GM19043 (cell line): ENCODE data around the gene SLC7A14.

ENCODE experiments used
- ATAC-seq: cut with Tn5 transposase; IDR thresholded peaks from one replicate; pipeline ENCODE4 v1.9.1; 2021; ENCODE audit warnings: low read depth; ENCODE audit not compliant: unreplicated experiment

SLC7A14 gene

DNA sequence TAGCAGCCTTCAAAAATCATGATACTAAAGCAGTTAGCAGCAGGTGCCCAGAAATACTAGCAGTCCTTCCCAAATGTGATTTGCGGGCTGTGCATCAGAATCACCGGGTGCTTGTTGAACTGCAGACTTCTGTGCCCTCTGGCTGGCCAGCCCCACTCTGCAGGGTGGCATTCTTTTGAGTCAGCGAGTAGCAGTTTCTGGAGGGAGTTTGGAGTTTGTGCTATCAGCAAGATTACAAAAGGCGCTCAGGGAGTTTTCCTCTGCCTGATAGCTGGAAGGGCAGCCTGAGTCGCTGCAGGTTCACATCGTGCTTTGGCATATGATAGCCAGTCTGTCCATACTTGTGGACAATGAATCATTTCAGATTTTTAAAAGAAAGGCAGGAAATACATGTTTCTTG, 109.6 kb downstream of the SLC7A14 start:
- no peak for ATAC-seq

- ATAC-seq = no peak
Measured at GRCh38 chr3:170475092-170475685, 110.7 kb downstream of the SLC7A14 start.

DNA sequence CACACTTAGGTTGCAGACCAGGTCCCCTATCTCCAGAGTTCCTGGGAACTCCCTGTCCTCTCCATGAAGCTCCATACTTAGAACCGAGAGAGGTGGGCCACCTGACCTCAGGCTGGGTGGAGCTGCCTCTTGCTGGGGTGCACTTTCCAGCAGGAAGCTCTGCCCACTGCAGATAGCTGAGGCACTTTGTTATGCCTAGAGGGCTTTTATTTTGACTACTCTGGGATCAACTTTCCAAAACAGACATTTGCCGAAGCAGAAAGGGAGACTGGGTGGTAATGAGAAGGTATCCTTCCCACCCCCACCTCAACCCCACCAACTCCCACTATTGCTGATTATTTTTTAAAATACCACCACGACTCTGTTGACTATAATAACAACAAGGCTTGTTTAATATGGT, 112.5 kb downstream of the SLC7A14 start:
- no peak for ATAC-seq

DNA sequence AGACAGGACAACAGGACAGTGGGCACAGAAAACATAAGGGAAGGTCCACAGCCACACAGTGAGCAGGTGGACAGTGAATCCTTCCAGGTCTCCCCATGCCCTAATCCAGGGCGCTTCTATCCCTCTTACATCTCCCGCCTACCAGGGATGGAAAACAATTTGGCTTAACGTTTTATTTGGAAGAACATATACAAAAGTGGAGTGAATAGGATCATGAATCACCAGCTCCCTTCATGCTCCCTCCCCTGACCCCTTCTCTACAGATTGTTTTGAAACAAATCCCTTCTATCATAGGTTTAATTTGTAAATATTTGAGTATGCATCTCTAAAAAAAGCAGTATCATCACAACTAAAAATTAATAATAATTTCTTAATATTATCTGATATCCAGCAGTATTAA, 114.7 kb downstream of the SLC7A14 start:
- no peak for ATAC-seq

GRCh38 chr3:170470063-170471016, 115.5 kb downstream of the SLC7A14 start:
- ATAC-seq = no peak

GRCh38 chr3:170469151-170470062, 116.5 kb downstream of the SLC7A14 start:
- no peak for ATAC-seq

DNA sequence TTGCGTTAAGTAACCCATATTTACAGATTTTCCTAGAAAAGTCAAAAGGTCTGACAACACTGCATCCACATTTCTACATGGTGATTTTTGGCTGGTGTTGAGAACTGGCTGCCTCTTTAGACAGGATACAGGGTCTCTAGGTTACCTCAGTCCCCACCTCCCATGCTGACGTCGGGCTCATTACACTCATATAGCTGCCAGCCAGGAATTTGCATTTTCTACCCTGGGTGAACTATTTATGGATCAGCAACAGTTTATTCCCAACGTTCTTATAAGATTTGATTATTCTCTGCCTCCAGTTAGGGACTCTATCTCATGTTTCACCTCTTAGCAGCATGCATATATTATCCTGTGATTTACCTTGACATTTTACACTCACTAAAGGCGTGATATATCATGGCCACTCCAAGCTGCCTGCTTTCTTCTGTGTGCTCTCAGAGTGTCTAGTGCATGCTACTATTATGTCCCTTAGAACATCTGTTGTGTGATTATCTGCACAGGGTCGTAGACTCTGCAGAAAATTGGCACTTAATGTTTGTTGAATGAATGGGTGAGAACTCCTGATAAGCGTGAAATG, 118.2 kb downstream of the SLC7A14 start:
- no peak for ATAC-seq

- no peak for ATAC-seq
Measured at GRCh38 chr3:170467007-170467406, 118.9 kb downstream of the SLC7A14 start.

- no peak for ATAC-seq
Measured at GRCh38 chr3:170465955-170466354, 119.9 kb downstream of the SLC7A14 start.

DNA sequence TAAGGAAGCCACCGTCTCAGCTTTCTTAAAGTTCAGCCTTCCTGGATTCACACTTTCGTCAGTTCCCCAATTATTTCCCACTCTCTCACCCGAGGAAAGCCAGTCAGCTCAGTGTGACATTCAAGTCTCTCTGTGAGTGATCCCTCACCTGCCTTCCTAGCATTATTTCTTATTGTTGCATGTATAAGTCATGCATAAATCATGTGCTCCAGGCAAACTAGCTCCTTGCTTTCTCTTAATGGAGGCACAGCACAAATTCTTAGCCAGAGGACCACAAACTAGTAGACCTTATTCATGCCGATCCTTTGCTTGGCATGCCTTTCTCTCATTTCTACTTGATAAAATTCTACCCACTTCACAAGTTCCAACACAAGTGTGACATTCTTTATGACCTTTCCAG, 122.9 kb downstream of the SLC7A14 start:
- no peak for ATAC-seq

- no peak for ATAC-seq
Measured at GRCh38 chr3:170458285-170458684, 127.6 kb downstream of the SLC7A14 start.

GRCh38 chr3:170454509-170454908, 131.4 kb downstream of the SLC7A14 start:
- no peak for ATAC-seq

- no peak for ATAC-seq
Measured at GRCh38 chr3:170450039-170450438, 135.8 kb downstream of the SLC7A14 start.

GRCh38 chr3:170448584-170448983, 137.3 kb downstream of the SLC7A14 start:
- ATAC-seq = no peak

- ATAC-seq = no peak
Measured at GRCh38 chr3:170443457-170443856, 142.4 kb downstream of the SLC7A14 start.

DNA sequence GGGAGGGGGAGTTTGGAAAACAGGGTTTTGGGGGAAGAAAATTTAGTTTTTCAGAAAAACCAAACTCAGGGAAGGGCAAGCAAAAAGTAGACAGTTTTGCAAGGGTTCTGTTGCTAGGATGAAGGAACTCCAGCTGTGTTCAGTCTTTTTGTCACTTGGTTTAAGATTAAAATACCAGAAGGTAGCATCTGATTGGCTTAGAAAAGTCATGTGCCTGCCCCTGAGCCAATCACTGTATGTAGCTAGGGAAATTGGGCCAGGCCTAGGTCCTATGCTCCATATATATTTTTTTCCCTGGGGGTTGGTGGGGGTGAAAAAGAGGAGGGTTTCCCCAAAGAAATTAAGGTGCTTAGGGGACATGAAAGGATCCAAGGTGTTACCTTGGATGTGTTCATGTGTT, 142.9 kb downstream of the SLC7A14 start:
- no peak for ATAC-seq

DNA sequence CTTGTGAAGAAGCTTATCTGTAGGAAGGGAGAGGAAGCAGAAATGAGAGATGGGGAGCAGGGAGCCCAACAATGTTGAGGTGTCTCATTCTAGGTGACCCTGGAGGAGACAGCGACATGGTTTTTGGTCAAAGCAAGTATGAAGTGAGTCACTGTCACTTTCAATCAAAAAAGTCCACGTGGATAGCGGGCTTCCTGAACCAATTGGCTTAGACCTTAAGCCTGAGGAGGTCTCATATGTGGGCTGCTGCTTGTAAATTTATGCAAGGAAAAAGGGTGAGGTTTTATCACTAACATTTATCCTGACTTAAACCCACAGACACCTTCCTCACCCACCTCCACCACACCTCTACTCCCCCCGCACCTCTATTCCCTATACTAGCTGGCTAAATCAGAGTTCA, 144.5 kb downstream of the SLC7A14 start:
- no peak for ATAC-seq

- ATAC-seq = no peak
Measured at GRCh38 chr3:170440344-170440743, 145.5 kb downstream of the SLC7A14 start.

DNA sequence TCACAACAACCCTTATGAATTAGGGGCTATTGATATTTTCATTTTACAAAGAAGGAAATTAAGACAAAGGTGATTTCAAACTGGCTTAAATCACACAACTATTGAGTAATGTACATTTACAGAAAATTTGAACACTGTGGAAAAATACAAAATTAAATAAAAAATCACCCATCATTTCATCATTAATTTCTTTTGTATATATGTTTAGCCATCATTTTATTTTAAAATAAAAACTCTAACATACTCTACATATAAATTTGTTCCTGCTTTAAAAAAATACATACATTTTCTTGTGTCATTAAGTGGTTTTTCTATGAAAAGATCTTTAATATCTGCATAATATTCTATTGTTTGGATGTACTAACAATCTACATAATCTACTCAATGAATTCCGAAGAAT, 147.0 kb downstream of the SLC7A14 start:
- no peak for ATAC-seq

GRCh38 chr3:170437696-170438407, 148.0 kb downstream of the SLC7A14 start:
- ATAC-seq = no peak
